Natural killer cell treated with Interleukin-12 subunit alpha and Interleukin-12 subunit beta and Interleukin-15 and Interleukin-18, amount 100 ng/mL, for 72 hours (primary cell): ENCODE measurements around the gene DRG1. TPM values are rescaled to one million over a fixed set of nuclear protein-coding genes. Genes with fewer than 3 reads are reported as not detected.
"Not testable (repeated sequence)": the region's sequence is repeated elsewhere in the genome, so short reads cannot be mapped to it uniquely, and the experiment has no call there.

Experiments
- ATAC-seq, 2 donors: fragments of 150-1000 bp; cut with Tn5 transposase in 1 of 2; sonication (Bioruptor Pico), chemical (Tn5 transposase) in 1 of 2; 2 replicates each; pipeline ENCODE4 v1.10.0; 2021
- DNase-seq: peaks from one replicate; pipeline ENCODE4 v3.0.0; 2022; ENCODE audit warnings: low spot score
- H3K27ac Mint-ChIP-seq, 2 donors: 1 replicate in 1 of 2; 2 replicates in 1 of 2; pipeline ENCODE4 v1.8.0; 2022; ENCODE audit warnings: mixed read lengths in 2 of 2, mild to moderate bottlenecking in 1 of 2, moderate library complexity in 1 of 2
- H3K27me3 Mint-ChIP-seq, 2 donors: 1 replicate in 1 of 2; 2 replicates in 1 of 2; pipeline ENCODE4 v1.8.0; 2022; ENCODE audit warnings: mixed read lengths in 2 of 2
- H3K36me3 Mint-ChIP-seq: one replicate; pipeline ENCODE4 v1.8.0; 2022; ENCODE audit warnings: mixed read lengths
- H3K4me1 Mint-ChIP-seq, 2 donors: 1 replicate in 1 of 2; 2 replicates in 1 of 2; pipeline ENCODE4 v1.8.0; 2022; ENCODE audit warnings: low read depth in 2 of 2, mixed read lengths in 2 of 2, mild to moderate bottlenecking in 1 of 2
- H3K4me3 Mint-ChIP-seq: one replicate; pipeline ENCODE4 v1.8.0; 2022; ENCODE audit warnings: mixed read lengths
- H3K9me3 Mint-ChIP-seq: 2 replicates; pipeline ENCODE4 v1.8.0; 2022; ENCODE audit warnings: mixed read lengths
- total RNA-seq, 2 donors: library from RNA; stranded (reverse); gene quantifications; one replicate each; pipeline ENCODE4 v1.2.3, GENCODE V29; 2022

Gene DRG1
- total RNA-seq, 2 donors from 2014 or later = 111 to 138 TPM

DNA sequence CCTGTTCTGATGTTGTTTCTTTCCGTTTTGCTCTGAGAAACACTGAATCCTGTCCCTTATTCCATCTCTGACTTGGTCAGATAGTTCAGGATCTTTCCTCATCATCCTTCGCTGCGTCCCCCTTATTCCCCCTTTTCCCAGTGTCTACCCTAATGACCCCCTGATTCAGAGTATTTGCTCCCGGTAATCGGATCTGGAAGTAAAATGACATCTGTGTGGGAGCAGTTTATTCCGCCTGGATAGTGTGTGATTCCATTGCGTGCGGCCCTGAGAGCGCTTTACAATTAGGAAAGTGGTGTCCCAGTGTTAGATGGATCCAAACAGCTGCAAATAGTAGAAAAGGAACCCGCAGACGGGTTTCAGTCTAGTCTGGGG lies 606 bp downstream of the DRG1 start:
- ATAC-seq (no peak), DNase-seq (no peak)
- Mint-ChIP-seq H3K27ac (peak overlapping the region; percentile 91 to 95), H3K9me3 (no peaks in the 10 kb centered on the region), H3K36me3 (peaks cover 13% of the 10 kb centered on the region), H3K27me3 (no peaks in the 10 kb centered on the region), H3K4me1 (peaks cover 19 to 22% of the 10 kb centered on the region in 2 donors), H3K4me3 (peak overlapping the region; percentile 98)

DNA sequence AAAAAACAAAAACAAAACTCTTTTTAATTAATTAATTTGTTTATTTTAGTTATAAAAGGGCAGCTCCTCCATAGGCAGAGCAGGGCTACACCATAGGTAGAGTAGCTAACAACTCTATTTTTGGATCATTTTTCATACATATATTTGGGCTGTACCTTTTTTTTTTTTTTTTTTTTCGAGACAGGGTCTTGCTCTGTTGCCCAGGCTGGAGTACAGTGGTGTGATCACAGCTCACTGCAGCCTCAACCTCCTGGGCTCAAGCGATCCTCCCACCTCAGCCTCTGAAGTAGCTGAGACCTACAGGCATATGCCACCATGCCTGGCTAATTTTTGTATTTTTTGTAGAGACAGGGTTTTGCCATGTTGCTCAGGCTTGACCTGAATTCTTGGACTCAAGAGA lies 2.9 kb downstream of the DRG1 start:
- Mint-ChIP-seq H3K36me3 (peaks cover 26% of the 10 kb centered on the region), H3K4me1 (peaks cover 30 to 32% of the 10 kb centered on the region in 2 donors), H3K27ac (peak overlapping the region in 1 of 2 donors; percentile 79), H3K4me3 (peak overlapping the region; percentile 51)
- H3K9me3 Mint-ChIP-seq, H3K27me3 Mint-ChIP-seq, ATAC-seq, DNase-seq: not testable (repeated sequence)

DNA sequence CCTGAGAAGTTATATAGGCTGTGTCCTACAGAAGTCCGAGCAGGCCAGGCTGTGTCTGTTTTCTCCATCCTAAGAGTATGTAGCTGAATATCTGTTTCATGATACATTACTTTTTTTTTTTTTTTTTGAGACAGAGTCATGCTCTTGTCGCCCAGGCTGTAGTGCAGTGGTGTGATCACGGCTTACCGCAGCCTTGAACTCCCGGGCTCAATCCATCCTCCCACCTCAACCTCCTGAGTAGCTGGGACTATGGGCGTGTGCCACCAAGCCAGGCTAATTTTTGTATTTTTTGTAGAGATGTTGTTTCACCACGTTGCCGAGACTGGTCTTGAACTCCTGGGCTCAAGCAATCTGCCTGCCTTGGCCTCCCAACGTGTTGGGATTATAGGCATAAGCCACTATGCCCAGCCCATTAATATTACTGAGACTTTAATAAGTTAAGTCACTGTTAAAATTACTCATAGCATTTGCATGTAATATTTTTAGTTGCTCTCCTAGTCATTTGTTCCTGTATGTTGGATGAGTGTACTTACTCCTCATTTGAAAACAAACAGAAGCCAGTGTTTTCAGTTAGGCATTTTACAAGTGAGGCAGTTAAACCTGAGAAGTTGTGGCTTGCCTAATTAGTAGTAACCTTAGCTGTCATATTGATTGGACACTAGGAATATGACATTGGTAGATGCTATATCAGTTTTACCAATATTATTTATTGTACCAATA lies 26.1 kb downstream of the DRG1 start:
- no peak overlapping the region for H3K4me3 Mint-ChIP-seq
- peaks cover 0 to 6% of the 10 kb centered on the region in 2 donors for H3K4me1 Mint-ChIP-seq
- DNase-seq = no peak
- ATAC-seq = no peak
- no peaks in the 10 kb centered on the region for H3K27me3 Mint-ChIP-seq
- no peaks in the 10 kb centered on the region for H3K9me3 Mint-ChIP-seq
- H3K36me3 Mint-ChIP-seq = peaks cover 22% of the 10 kb centered on the region
- H3K27ac Mint-ChIP-seq = no peak overlapping the region

DNA sequence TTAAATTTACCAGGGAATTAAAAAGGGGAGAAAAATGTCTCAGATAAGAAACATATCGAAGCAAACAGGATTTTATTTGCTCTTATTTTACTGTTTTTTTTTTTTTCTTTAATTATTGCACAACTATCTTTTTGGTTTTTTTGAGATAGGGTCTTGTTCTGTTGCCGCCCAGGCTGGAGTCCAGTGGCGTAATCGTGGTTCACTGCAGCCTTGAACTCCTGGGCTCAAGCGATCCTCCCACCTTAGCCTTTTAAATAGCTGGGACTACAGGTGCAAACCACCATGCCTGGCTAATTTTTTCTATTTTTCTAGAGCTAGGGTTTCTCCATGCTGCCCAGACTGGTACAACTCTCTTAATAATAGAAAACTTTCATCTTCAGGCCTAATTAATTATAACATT lies 32.5 kb downstream of the DRG1 start:
- DNase-seq (no peak), ATAC-seq (no peak)
- Mint-ChIP-seq H3K36me3 (peaks cover 32% of the 10 kb centered on the region), H3K9me3 (no peaks in the 10 kb centered on the region), H3K4me1 (peaks cover 2 to 7% of the 10 kb centered on the region in 2 donors), H3K4me3 (no peak overlapping the region), H3K27me3 (no peaks in the 10 kb centered on the region), H3K27ac (peak overlapping the region in 1 of 2 donors; percentile 9)

DNA sequence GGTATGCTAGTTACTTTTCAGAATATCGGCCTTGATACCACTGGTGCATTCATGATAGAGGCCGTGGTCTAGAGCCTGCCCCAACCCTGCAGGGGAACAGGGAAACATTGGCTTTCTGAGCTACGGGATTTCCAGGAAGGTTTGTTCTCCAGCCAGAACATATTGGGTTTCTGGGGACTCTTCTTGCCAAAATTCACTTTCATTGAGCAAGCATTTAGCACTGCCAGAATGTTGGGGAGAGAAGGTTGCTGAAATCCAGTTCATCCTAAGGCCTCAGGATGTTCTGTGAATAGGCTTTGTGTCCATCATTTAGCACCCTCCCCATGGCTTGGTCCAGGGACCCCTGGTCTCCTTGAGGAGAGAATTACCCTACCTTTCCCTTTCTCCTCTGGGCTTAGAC lies 36.7 kb downstream of the DRG1 start:
- peaks cover 5 to 6% of the 10 kb centered on the region in 2 donors for H3K4me1 Mint-ChIP-seq
- H3K4me3 Mint-ChIP-seq = no peak overlapping the region
- ATAC-seq (no peak), DNase-seq (no peak)
- no peak overlapping the region for H3K27ac Mint-ChIP-seq
- no peaks in the 10 kb centered on the region for H3K9me3 Mint-ChIP-seq
- peaks cover 50% of the 10 kb centered on the region for H3K36me3 Mint-ChIP-seq
- no peaks in the 10 kb centered on the region for H3K27me3 Mint-ChIP-seq

DNA sequence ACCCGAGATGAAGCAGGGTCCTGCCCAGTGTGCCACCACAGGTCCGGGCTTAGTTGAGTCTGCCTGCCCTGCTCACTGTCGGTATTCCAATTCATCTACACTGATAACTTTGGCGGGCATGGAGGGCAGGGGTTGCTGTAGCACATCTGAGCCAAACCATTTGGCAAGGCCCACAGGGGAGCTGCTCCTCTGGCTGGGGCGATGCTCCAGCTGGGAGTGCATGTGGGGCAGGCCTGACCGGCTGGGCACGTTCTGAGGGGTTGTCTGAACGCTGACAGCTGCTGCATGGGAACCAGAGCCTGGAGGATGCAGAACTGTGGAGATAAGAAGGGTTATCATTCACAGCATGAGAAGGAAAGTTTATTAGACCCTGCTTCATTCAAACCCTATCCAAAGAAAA lies 40.4 kb downstream of the DRG1 start:
- H3K27ac Mint-ChIP-seq = no peak overlapping the region
- ATAC-seq = no peak

DNA sequence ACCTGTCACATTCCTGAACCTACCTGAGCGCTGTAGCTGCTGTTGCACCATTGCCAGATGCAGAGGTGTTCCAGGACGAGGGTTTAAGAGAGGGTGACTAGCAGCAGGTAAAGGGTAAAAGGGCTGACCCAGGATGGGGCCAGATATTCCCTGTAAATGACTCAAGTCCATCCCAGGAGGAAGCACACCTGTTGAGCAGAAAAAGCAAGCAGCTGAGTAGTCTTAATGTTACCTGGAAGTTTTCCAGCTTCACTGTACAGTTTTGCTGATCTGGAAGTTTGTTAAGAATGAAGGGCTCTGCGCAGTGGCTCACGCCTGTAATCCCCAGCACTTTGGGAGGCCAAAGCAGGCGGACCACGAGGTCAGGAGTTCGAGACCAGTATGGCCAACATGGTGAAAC lies 41.3 kb downstream of the DRG1 start:
- no peaks in the 10 kb centered on the region for H3K27me3 Mint-ChIP-seq
- DNase-seq (no peak), ATAC-seq (no peak)
- H3K27ac Mint-ChIP-seq = no peak overlapping the region
- no peaks in the 10 kb centered on the region for H3K9me3 Mint-ChIP-seq
- H3K36me3 Mint-ChIP-seq = peaks cover 48% of the 10 kb centered on the region
- H3K4me3 Mint-ChIP-seq = no peak overlapping the region
- peaks cover 5 to 8% of the 10 kb centered on the region in 2 donors for H3K4me1 Mint-ChIP-seq

More for the DNA sequence above, 40.4 kb downstream of the DRG1 start:
- H3K9me3 Mint-ChIP-seq = no peaks in the 10 kb centered on the region
- no peak overlapping the region for H3K4me3 Mint-ChIP-seq
- no peak for DNase-seq
- H3K36me3 Mint-ChIP-seq = peaks cover 47% of the 10 kb centered on the region
- H3K4me1 Mint-ChIP-seq = peaks cover 5 to 6% of the 10 kb centered on the region in 2 donors
- no peaks in the 10 kb centered on the region for H3K27me3 Mint-ChIP-seq

DNA sequence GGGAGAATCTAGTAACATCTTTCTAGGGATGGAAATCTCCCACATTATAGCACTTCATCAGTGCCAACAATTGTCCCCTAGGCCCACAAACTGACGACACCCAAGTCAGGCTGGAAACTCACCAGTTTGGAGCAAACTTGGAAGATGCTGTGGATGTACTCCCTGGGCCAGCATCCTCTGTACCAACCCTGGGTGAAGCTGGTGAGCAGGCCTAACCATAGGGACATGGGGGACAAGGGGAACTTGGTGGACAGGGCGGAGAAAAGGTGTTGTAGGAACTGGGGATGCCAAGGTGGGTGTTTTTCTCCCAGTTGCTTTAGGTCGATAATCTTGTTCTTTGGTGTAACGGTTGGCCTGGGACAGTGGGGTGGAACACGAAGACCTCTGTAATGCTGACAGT lies 42.2 kb downstream of the DRG1 start:
- DNase-seq (no peak), ATAC-seq (no peak)
- Mint-ChIP-seq H3K4me3 (no peak overlapping the region), H3K9me3 (no peaks in the 10 kb centered on the region), H3K27me3 (no peaks in the 10 kb centered on the region), H3K4me1 (peaks cover 5 to 8% of the 10 kb centered on the region in 2 donors), H3K36me3 (peaks cover 48% of the 10 kb centered on the region), H3K27ac (no peak overlapping the region)

DNA sequence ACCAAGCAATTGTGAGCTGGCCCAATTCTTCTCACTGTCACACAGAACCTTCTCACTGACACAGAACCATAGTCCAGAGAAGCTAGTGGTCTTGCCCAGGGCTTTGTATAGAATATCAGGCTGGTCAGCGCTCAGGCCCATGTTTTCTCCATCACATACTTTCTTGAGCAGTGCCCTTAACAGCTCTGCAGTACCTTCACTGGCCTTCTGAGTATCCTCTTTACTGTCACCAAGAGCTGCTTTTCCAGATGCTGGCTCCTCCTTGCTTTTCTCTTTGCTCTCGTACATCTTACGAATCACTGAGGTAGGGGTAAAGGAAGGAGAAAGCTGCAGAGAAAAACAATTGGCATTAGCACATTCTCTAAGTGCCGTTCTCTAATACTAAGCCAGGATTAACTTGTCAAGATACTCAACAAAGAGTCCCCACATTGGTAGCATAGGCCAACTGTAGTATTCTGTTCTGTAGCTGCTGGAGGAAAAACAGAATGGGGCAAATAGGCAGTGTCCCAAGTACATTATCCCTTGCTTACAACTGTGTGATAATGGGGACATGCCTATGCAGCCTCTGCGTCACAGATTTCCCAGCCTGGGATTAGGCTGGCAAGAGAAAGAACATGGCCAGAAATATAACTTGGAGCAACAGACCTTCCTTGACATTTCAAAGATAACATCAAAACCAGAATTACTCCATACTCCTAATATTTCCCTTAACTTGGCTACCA lies 43.5 kb downstream of the DRG1 start:
- Mint-ChIP-seq H3K4me3 (no peak overlapping the region), H3K27me3 (no peaks in the 10 kb centered on the region), H3K36me3 (peaks cover 36% of the 10 kb centered on the region), H3K9me3 (no peaks in the 10 kb centered on the region), H3K4me1 (peaks cover 0 to 5% of the 10 kb centered on the region in 2 donors), H3K27ac (no peak overlapping the region)
- DNase-seq = no peak
- no peak for ATAC-seq

DNA sequence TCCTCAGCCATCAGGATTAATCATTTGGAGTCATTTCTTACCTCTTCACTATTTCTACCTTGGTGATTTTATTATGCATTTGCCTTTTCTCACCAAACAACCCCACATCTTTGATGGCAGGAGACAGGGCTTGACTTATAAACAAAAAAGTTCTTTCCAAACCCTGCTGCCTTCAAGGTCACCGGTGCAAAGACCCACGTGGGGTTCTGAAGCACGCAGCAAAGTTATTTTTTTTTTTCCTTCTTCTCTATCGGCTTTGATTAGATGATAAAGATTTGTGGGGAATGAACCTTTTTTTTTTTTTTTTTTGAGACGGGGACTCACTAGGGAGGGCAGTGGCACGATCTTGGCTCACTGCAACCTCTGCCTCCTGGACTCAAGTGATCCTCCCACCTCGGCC lies 44.1 kb downstream of the DRG1 start:
- Mint-ChIP-seq H3K9me3 (no peaks in the 10 kb centered on the region), H3K36me3 (peaks cover 38% of the 10 kb centered on the region), H3K27me3 (no peaks in the 10 kb centered on the region), H3K27ac (no peak overlapping the region), H3K4me1 (peaks cover 0 to 5% of the 10 kb centered on the region in 2 donors), H3K4me3 (no peak overlapping the region)
- no peak for ATAC-seq
- no peak for DNase-seq

DNA sequence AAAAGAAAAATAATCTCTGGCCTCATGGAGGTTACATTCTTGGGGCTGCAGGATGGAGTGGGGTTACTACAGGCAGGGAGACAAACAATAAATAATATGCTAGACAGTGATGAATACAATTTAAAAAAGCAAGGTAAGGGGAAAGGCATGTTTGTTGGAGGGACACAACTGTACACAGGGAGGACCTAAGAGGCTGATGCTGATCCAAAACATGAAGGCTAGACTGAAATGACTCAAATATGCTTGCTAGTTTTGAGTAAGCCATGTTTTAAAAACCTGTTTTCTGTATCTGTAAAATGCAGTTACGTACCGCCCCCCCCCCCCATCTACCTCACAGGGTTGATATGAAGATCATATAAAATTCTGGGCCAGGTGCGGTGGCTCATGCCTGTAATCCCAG lies 46.2 kb downstream of the DRG1 start:
- ATAC-seq (no peak), DNase-seq (no peak)
- H3K27ac Mint-ChIP-seq = peak overlapping the region in 1 of 2 donors; percentile 71
- H3K9me3 Mint-ChIP-seq = no peaks in the 10 kb centered on the region
- H3K4me3 Mint-ChIP-seq = no peak overlapping the region
- H3K27me3 Mint-ChIP-seq = no peaks in the 10 kb centered on the region
- H3K36me3 Mint-ChIP-seq = peaks cover 32% of the 10 kb centered on the region
- H3K4me1 Mint-ChIP-seq = peaks cover 0 to 3% of the 10 kb centered on the region in 2 donors

DNA sequence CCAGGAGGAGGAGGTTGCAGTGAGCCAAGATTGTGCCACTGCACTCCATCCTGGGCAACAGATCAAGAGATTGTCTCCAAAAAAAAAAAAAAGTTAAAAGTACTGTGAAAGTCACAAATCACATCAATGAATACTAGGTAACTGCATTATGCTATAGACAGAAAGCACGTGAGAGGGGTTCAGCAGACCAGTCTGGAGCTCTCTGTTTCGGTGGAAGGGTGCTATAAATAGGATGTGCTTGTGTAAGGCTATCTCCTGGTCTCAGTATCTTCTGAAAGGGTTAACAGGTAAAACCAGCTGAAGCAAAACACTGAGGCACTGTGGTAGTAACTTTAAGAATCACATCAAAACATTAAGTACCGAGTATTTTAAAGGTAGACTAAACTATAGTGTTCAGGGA lies 46.8 kb downstream of the DRG1 start:
- H3K4me1 Mint-ChIP-seq = peaks cover 0 to 3% of the 10 kb centered on the region in 2 donors
- DNase-seq (no peak), ATAC-seq (no peak)
- H3K27me3 Mint-ChIP-seq = no peaks in the 10 kb centered on the region
- H3K9me3 Mint-ChIP-seq = no peaks in the 10 kb centered on the region
- peaks cover 32% of the 10 kb centered on the region for H3K36me3 Mint-ChIP-seq
- no peak overlapping the region for H3K4me3 Mint-ChIP-seq
- H3K27ac Mint-ChIP-seq = no peak overlapping the region

DNA sequence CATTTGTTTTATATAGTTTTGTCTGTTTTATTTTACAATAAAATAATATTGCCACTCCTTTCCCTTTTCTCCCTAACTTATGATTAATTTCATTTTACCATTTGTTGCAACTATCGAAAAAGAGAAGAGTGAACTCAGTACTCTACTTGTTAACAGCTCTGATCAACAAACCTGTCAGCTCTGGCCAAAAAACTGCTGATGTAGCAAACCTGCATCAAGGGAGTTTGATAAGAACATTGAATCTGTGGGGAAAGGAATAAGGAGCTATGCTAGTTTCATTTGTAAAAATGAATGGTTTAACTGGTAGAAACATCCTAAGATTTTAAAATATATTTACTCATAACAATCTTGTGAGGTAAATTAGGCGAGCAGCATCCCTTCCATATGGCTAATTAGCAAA lies 47.4 kb downstream of the DRG1 start:
- Mint-ChIP-seq H3K27ac (no peak overlapping the region), H3K4me1 (peaks cover 3 to 5% of the 10 kb centered on the region in 2 donors), H3K9me3 (no peaks in the 10 kb centered on the region), H3K4me3 (no peak overlapping the region), H3K27me3 (no peaks in the 10 kb centered on the region), H3K36me3 (peaks cover 30% of the 10 kb centered on the region)
- ATAC-seq (no peak), DNase-seq (no peak)

DNA sequence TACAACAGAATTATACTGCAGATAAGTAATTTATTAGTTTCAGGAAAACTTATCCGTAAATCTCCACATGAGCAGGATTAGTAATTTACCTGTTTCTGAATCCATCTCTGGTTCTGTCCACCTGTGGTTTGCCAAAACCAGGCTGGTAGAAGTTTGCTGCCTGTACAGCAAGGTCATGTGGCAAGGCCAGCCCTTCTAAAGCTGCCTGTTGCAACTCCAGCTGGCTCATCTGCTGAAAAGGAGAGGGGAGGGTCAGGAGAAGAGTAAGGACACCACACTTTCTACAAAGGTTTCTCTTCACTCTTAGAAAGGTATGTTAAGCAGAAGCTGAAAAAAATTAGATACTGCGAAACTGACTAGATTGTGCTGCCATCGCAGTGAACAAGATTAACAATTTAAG lies 47.9 kb downstream of the DRG1 start:
- no peak overlapping the region for H3K27ac Mint-ChIP-seq
- no peaks in the 10 kb centered on the region for H3K27me3 Mint-ChIP-seq
- H3K36me3 Mint-ChIP-seq = peaks cover 26% of the 10 kb centered on the region
- no peak for DNase-seq
- H3K4me1 Mint-ChIP-seq = peaks cover 8 to 9% of the 10 kb centered on the region in 2 donors
- ATAC-seq = no peak
- H3K9me3 Mint-ChIP-seq = no peaks in the 10 kb centered on the region
- H3K4me3 Mint-ChIP-seq = no peak overlapping the region
